K562 (cell line): ENCODE data around the gene DNAAF2. TPM values are rescaled to one million over a fixed set of nuclear protein-coding genes. Genes with fewer than 3 reads are reported as not detected.

Experiments
- CCAR2 ChIP-seq: fragments of 200-400 bp; formaldehyde crosslinking; IDR thresholded peaks from 2 replicates; pipeline ENCODE4 v1.6.1; 2017; ENCODE audit warnings: mild to moderate bottlenecking, low read depth, low read length
- CHD4 ChIP-seq: fragments of 200-600 bp; sonication (generic); IDR thresholded peaks from 3 replicates; pipeline ENCODE4 v1.6.1; 2012; ENCODE audit warnings: low read depth, mild to moderate bottlenecking, mixed read lengths, low read length, inconsistent platforms; ENCODE audit not compliant: insufficient read depth, insufficient replicate concordance, poor library complexity, severe bottlenecking
- HEY1 ChIP-seq: fragments of 250-450 bp; sonication (Bioruptor Pico); IDR thresholded peaks from 2 replicates; pipeline ENCODE4 v1.5.0; 2020; ENCODE audit warnings: mild to moderate bottlenecking, moderate library complexity, borderline replicate concordance
- NR2C2 ChIP-seq, 2 experiments: fragments of 200-800 bp in 1 of 2; sonication (Bioruptor generic) in 1 of 2; sonication (generic) in 1 of 2; formaldehyde crosslinking in 1 of 2; IDR thresholded peaks; 2 replicates each; pipeline versions ENCODE4 v1.6.1 to v1.8.0; 2016 to 2022; ENCODE audit warnings: mild to moderate bottlenecking in 1 of 2, missing compliant biosample characterization in 1 of 2, missing genetic modification characterization in 1 of 2, missing genetic modification reagents in 1 of 2
- PHF8 ChIP-seq: fragments of 200-600 bp; sonication (generic); IDR thresholded peaks from 2 replicates; pipeline ENCODE4 v1.6.1; 2012; ENCODE audit warnings: mixed run types, mild to moderate bottlenecking, inconsistent platforms, low read length, moderate library complexity, borderline replicate concordance
- PRPF4 ChIP-seq: fragments of 200-400 bp; formaldehyde crosslinking; IDR thresholded peaks from one replicate; pipeline ENCODE4 v1.6.1; 2017; ENCODE audit warnings: low read length, low read depth, mild to moderate bottlenecking; ENCODE audit not compliant: insufficient read depth, poor library complexity, severe bottlenecking
- SMAD4 ChIP-seq: fragments of 250-450 bp; sonication (Bioruptor Pico); conservative IDR thresholded peaks from 2 replicates; pipeline ENCODE4 v1.8.0; 2021; ENCODE audit warnings: inconsistent platforms, mild to moderate bottlenecking, moderate library complexity
- SOX6 ChIP-seq: fragments of 450-650 bp; IDR thresholded peaks from 2 replicates; pipeline ENCODE4 v1.6.1; 2014; ENCODE audit warnings: mild to moderate bottlenecking
- STAT5B ChIP-seq: fragments of 250-450 bp; sonication (Bioruptor Pico); IDR thresholded peaks from 2 replicates; pipeline ENCODE4 v1.8.0; 2021; ENCODE audit warnings: mild to moderate bottlenecking, inconsistent platforms
- ZNF695 ChIP-seq: fragments of 450-650 bp; formaldehyde crosslinking; IDR thresholded peaks from 2 replicates; pipeline ENCODE4 v1.4.0; 2020; ENCODE audit warnings: mild to moderate bottlenecking, moderate library complexity
- polyA plus RNA-seq, 8 experiments: library from polyadenylated mRNA; depleted of rRNA in 4 of 8; stranded (reverse) in 5 of 8; unstranded in 3 of 8; fragments of >200 nt; fragmentation: Nextera tagmentation in 2 of 8; fragmentation: Illumina TruSeq in 1 of 8; extraction: Ambion mirVana in 2 of 8; extraction: Trizol in 1 of 8; gene quantifications; 2 replicates each; pipeline versions ENCODE4 v1.2.1 to v1.2.3, GENCODE V29; 2011 to 2014; ENCODE audit warnings: inconsistent platforms in 1 of 8, missing spikeins in 1 of 8
- total RNA-seq, 7 experiments: library from RNA; depleted of rRNA in 6 of 7; stranded (reverse); fragments of >200 nt in 6 of 7; fragmentation: Illumina TruSeq in 2 of 7; extraction: Trizol in 2 of 7; gene quantifications; 2 replicates each; pipeline versions ENCODE4 v1.2.1 to v1.2.3, GENCODE V29; 2011 to 2021; ENCODE audit warnings: low replicate concordance in 1 of 7
- TF ChIP-seq, protein P1 (sequence below): fragments of 250-450 bp; sonication (Bioruptor Pico); IDR thresholded peaks from 2 replicates; pipeline ENCODE4 v1.8.0; 2022; ENCODE audit warnings: moderate library complexity, mild to moderate bottlenecking, inconsistent platforms
- TF ChIP-seq, protein P2 (sequence below): fragments of 250-450 bp; sonication (Bioruptor Pico); IDR thresholded peaks from 2 replicates; pipeline ENCODE4 v1.5.0; 2021
- TF ChIP-seq, protein P3 (sequence below), 3 experiments: IDR thresholded peaks in 2 of 3; conservative IDR thresholded peaks in 1 of 3; 2 replicates each; pipeline ENCODE4 v1.5.1; 2011 to 2012; ENCODE audit warnings: low read length in 3 of 3, mild to moderate bottlenecking in 3 of 3, control low read depth in 2 of 3, improper control_type of control experiment in 1 of 3, inconsistent platforms in 1 of 3, low read depth in 1 of 3, mixed read lengths in 1 of 3, moderate library complexity in 1 of 3; ENCODE audit not compliant: insufficient read depth in 2 of 3
- TF ChIP-seq, protein P4 (sequence below): fragments of 450-650 bp; conservative IDR thresholded peaks from 2 replicates; pipeline ENCODE4 v1.6.1; 2016; ENCODE audit warnings: missing genetic modification characterization, low read depth, mild to moderate bottlenecking, control low read depth, missing compliant biosample characterization

The DNAAF2 gene
- total and polyA plus RNA-seq, 9 of the 15 experiments (the other 6 are each of a cell fraction or from before 2014, with no cell fraction given): 2.4 to 14.6 (median 11.1) TPM

DNA sequence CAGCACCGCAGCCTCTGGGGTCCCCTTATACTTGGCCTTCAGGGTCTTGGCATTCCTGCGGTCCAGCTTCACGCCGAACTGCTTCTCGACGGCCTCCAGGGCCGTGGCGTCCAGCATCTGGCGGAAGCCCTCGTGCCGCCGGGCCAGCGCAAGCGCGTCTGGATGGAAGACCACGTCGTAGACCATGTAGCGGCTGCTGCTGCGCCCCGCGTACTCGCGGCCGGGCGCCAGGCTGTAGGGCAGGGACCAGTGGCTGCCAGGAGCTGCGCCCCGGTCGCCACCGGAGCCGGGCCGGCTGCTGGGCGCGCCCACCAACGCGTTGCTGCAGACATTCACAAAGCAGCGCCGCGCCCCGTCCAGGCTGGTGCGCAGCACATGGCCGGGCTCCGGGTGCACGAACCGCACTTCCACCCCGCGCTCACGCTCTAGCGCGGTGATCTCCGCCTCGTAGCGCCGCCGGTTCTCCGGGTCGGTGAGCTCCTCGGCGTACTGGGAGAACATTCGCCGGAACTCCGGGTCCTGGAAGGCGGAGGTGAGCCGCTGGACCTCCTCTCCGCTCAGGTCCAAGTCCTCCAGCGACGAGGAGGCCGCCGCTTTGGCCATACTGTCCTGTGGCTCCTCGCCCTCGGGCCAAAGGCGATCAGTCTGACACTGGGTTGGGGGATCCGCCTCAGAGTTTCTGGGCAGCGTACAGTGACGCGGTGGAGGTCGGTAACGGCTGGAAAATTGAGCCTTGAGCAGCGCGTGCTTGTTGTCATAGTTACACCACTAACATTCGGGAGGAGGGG is at the start of gene DNAAF2 (continued):
- no peak for TF ChIP-seq CHD4
- no peak for TF ChIP-seq ZNF695
- TF ChIP-seq STAT5B (CRISPR knock-in tag): no peak
- peak; percentile 31; the same call in 1 of the 2 replicates for TF ChIP-seq SMAD4 (CRISPR knock-in tag)
- TF ChIP-seq PRPF4: peak; percentile 18
- TF ChIP-seq, protein P1, sequence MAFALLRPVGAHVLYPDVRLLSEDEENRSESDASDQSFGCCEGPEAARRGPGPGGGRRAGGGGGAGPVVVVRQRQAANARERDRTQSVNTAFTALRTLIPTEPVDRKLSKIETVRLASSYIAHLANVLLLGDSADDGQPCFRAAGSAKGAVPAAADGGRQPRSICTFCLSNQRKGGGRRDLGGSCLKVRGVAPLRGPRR: no peak
- no peak for TF ChIP-seq SOX6
- TF ChIP-seq, protein P2, sequence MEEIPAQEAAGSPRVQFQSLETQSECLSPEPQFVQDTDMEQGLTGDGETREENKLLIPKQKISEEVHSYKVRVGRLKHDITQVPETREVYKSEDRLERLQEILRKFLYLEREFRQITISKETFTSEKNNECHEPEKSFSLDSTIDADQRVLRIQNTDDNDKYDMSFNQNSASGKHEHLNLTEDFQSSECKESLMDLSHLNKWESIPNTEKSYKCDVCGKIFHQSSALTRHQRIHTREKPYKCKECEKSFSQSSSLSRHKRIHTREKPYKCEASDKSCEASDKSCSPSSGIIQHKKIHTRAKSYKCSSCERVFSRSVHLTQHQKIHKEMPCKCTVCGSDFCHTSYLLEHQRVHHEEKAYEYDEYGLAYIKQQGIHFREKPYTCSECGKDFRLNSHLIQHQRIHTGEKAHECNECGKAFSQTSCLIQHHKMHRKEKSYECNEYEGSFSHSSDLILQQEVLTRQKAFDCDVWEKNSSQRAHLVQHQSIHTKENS (CRISPR knock-in tag): no peak
- TF ChIP-seq, protein P3, sequence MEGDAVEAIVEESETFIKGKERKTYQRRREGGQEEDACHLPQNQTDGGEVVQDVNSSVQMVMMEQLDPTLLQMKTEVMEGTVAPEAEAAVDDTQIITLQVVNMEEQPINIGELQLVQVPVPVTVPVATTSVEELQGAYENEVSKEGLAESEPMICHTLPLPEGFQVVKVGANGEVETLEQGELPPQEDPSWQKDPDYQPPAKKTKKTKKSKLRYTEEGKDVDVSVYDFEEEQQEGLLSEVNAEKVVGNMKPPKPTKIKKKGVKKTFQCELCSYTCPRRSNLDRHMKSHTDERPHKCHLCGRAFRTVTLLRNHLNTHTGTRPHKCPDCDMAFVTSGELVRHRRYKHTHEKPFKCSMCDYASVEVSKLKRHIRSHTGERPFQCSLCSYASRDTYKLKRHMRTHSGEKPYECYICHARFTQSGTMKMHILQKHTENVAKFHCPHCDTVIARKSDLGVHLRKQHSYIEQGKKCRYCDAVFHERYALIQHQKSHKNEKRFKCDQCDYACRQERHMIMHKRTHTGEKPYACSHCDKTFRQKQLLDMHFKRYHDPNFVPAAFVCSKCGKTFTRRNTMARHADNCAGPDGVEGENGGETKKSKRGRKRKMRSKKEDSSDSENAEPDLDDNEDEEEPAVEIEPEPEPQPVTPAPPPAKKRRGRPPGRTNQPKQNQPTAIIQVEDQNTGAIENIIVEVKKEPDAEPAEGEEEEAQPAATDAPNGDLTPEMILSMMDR (IDR thresholded peaks at IDR 0.05 in 2 of 3, conservative IDR thresholded peaks at IDR 0.05 in 1 of 3; ENCODE audit: insufficient read depth in 2 of 3, low read depth in 1 of 3, low read length in 3 of 3): no peak
- no peak for TF ChIP-seq CCAR2
- TF ChIP-seq NR2C2 (CRISPR knock-in tag; IDR thresholded peaks at IDR 0.05): no peak
- TF ChIP-seq NR2C2 (tag; IDR thresholded peaks at IDR 0.05): no peak; the same call in 1 of the 2 replicates
- peak; percentile 26; the same call in 1 of the 2 replicates for TF ChIP-seq PHF8
- TF ChIP-seq, protein P4, sequence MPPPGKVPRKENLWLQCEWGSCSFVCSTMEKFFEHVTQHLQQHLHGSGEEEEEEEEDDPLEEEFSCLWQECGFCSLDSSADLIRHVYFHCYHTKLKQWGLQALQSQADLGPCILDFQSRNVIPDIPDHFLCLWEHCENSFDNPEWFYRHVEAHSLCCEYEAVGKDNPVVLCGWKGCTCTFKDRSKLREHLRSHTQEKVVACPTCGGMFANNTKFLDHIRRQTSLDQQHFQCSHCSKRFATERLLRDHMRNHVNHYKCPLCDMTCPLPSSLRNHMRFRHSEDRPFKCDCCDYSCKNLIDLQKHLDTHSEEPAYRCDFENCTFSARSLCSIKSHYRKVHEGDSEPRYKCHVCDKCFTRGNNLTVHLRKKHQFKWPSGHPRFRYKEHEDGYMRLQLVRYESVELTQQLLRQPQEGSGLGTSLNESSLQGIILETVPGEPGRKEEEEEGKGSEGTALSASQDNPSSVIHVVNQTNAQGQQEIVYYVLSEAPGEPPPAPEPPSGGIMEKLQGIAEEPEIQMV (tag): no peak
- no peak for TF ChIP-seq HEY1 (CRISPR knock-in tag)
